Testis (tissue), 2 donors: Measurements from ENCODE around the gene SLC35F2.

ENCODE experiments used
- CTCF ChIP-seq, 3 experiments: fragments of 450-650 bp in 2 of 3; fragments of 200-600 bp in 1 of 3; sonication (generic) in 1 of 3; IDR thresholded peaks; one replicate each; pipeline ENCODE4 v1.5.1; 2016 to 2019; ENCODE audit warnings: antibody characterized with exemption in 3 of 3, mild to moderate bottlenecking in 2 of 3, moderate library complexity in 1 of 3
- POLR2A ChIP-seq: fragments of 450-650 bp; IDR thresholded peaks from one replicate; pipeline ENCODE4 v1.6.1; 2017; ENCODE audit warnings: antibody characterized with exemption, mild to moderate bottlenecking, moderate library complexity

- no peak for TF ChIP-seq CTCF (IDR thresholded peaks at IDR 0.05)
- no peak for TF ChIP-seq POLR2A
Observed at GRCh38 chr11:107787733-107788132, 70.9 kb downstream of the SLC35F2 start.
